Gastroesophageal sphincter (tissue), 3 donors: ENCODE results near the gene PKN1.

Experiments used
- CTCF ChIP-seq, 4 experiments: fragments of 200-600 bp in 2 of 4; fragments of 450-650 bp in 2 of 4; sonication (generic) in 1 of 4; IDR thresholded peaks; one replicate each; pipeline ENCODE4 v1.5.1; 2017 to 2019; ENCODE audit warnings: antibody characterized with exemption in 4 of 4, mild to moderate bottlenecking in 2 of 4, moderate library complexity in 2 of 4
- EP300 ChIP-seq: sonication (generic); formaldehyde crosslinking; IDR thresholded peaks from one replicate; pipeline ENCODE4 v1.6.1; 2017; ENCODE audit warnings: antibody characterized with exemption, mild to moderate bottlenecking
- POLR2A ChIP-seq, 2 donors: fragments of 450-650 bp; IDR thresholded peaks; one replicate each; pipeline ENCODE4 v1.6.1; 2017; ENCODE audit warnings: antibody characterized with exemption in 2 of 2, mild to moderate bottlenecking in 2 of 2, moderate library complexity in 1 of 2
- POLR2AphosphoS5 ChIP-seq: sonication (generic); formaldehyde crosslinking; IDR thresholded peaks from one replicate; pipeline ENCODE4 v1.6.1; 2017; ENCODE audit warnings: antibody characterized with exemption

- no peak for TF ChIP-seq CTCF (IDR thresholded peaks at IDR 0.05)
- TF ChIP-seq POLR2A (IDR thresholded peaks at IDR 0.05) = no peak
- TF ChIP-seq POLR2AphosphoS5 = no peak
- TF ChIP-seq EP300 = no peak
These were observed 27.7 kb upstream of the PKN1 start for GRCh38 chr19:14405380-14405757.
